ENCODE results near the gene STX8.
A peak's percentile ranks its signal among the peaks of the same experiment; 100 is the strongest.

STX8 gene

DNA sequence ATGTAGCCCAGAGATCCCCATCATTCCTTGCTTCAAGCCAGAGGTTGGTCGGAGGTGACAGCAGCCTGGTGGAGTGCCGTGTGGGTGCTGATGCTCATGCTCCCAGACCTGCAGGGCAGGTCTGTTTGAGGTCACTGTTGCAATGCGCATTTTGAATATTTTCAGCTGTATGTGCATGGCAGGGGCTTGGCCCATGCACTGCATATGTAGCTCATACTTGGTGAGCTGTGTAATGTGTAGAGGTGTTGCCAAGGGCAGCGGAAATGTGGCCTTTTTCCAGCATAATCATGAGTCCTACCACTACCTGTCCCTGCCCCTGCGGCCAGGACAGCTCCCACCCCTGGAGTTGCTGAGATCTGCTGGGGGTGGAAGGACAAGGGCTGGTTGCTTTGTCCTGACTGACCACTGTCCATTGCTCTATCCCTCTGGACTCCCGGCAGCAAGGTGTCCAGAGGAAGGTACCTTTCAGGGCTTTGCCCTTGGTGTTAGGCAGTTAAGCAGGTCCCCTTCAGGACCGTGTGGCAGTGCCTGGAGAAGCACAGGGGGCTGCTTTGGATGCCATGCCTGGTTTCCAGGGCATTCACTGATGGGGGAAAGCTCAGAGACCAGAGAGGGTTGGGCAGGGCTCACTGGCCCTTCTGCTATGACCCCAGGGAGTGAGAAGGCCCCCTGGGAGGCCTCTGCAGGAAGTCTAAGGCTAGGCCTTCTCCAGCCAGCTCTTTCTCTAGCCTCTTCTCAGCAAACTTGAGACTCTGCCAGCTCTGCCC is 339.2 kb downstream of the STX8 start:
- no peak for DNase-seq

DNA sequence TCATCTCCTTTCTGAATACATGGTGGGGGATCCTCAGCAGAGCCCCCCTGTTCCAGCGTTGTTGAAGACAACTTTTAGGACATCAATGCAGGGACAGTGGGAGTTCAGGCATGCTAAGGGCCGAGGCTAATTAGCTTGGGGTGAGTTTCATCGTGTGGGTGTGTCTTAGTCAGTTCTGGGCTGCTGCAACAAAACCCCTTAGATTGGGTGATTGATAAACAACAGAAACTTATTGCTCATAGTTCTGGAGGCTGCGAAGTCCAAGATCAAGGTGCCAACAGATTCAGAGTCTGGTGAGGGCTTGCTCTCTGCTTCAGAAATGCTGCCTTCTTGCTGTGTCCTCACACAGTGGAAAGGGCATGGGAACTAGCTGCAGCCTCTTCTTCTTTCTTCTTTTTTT is 340.3 kb downstream of the STX8 start:
- no peak for DNase-seq

DNA sequence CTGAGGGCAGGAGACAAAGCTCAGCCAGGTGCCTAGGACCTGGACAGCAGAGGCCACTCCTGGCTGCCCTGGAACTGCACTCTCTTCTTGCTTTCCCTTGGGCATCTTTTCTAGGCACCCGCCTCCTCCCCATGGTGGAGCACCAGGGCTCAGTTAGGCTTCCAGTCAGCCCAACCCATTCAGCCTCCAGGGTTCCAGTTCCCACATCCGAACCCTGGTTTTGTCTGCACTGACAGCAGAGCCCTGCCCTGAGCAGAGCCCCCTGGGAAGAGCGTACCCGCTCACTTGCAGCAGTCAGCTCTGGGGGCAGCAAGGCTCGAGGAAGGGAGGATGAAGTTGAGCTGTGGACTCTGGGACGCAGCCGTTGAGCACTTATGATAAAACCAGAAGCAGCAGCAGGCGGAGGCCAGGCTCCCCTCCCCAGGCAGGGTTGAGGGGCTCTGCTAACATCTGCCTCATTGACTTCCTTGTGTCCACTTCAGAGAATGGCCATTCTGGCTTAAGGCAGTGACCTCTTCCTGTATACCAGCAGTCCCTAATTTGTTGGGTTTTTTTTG is 341.2 kb downstream of the STX8 start:
- peak; percentile 36 for DNase-seq

DNA sequence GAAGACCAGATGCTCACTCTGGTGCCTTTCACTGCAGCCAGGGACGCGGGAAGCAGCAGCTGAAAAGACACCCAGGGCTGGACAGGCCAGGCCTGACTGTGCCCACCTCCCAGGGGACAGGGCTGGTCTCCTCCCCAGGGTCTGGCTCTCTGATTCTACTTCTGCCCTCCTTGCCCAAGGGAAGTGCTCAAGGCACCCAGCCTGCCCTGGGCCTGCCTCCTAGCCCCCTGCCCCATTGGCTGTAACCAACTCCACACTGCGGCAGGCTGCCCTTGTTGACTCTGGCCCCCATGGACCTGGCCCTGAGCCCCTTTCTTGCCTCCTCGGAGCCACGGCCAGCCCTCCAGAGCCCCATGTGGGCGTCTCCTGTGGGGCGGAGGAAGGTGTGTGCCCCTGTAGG is 341.9 kb downstream of the STX8 start:
- no peak for DNase-seq

DNA sequence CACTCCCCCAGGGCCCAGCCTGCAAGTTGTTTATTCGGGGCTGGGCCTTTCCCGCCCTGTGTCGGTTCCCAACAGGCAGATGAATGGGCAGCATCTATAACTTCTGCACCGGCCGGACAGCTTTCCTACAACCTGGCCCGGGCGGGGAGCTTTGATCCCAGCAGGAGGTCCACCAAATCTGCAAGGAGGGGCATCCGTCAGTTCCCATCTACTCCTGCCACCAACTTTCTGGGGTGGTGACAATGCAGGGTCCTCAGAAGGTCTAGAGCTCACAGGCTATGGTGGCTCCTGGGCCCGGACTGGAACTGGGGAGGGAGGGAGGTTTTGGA is 342.4 kb downstream of the STX8 start:
- DNase-seq, result no peak

DNA sequence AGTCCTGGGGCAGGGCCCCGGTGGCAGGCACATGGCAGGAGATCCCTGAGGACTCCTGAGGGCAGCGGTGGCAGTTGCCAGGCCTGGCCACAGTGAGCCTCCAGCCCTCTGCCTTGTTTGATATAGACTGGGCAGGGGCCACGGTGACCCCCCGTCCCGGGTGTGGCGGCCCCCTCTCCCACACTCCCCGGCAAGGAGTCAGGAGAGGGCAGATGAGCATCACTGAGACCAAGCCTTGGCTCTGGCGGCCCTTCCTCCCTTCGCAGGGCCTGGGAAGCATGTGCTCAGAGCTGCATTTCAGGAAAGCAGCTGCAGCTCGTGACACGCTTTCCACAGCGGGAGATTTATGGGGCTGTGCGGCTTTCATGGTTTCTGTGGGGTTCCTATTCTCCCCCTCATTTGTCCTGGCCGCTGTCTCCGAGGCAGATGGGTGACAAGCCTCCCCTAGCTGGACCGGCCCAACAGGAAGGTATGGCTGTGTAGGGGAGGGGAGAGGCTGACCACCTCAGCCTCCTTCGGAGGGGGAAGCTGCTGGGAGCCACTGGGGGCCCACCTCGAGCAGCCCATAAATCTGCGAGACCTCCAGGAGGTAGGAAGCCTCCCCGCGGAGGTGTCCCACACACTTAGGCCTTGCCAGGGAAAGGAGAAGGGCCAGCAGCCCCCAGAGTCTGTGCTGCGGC is 342.9 kb downstream of the STX8 start:
- DNase-seq, result no peak

DNA sequence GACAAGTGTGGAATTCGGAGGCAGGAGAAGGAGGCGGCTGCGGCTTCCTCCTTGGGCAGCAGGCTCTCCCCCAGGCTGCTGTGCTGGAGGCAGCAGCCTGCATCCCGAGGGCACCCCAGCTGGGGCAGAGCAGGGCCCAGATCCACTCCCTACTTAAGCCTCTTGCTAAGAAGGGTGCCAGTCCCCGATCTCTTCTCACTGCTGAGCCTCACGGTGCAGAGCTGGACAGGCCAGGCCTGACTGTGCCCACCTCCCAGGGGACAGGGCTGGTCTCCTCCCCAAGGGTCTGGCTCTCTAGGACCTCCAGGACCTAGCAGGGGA is 343.5 kb downstream of the STX8 start:
- DNase-seq, result no peak

DNA sequence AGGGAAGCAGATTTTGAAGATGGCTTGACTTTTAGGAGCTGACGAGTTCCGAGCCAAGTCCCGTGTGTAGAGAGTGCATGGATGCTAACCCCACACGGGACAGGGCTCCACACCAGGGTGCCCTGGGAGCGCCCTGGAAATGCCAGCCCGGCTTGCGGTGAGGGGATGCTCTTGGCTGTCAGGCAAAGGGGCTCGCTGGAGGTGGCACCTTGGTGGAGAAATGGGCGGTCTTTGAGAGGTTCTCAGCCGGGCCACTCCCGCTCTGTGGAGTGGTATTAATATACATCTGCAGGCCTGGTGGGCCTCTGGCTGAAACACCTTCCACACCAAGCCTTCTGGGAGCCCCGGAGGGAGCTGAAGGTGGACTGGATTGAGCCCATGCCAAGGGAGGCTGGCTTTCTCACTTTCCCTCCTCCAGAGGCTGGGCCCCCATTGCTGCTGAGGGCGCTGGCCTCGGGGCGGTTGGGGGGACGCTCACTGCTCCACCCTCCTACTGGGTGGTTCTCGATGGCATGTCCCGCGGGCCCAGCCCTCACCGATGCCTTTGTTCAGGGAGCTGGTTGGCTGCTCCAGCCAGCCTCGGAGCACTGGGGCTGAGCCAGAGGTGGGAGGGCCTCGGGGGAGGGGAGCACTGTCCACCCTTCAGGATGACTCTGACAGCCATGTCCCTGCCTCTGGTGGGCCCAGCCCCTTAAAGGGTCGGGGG is 344.0 kb downstream of the STX8 start:
- no peak for DNase-seq

DNA sequence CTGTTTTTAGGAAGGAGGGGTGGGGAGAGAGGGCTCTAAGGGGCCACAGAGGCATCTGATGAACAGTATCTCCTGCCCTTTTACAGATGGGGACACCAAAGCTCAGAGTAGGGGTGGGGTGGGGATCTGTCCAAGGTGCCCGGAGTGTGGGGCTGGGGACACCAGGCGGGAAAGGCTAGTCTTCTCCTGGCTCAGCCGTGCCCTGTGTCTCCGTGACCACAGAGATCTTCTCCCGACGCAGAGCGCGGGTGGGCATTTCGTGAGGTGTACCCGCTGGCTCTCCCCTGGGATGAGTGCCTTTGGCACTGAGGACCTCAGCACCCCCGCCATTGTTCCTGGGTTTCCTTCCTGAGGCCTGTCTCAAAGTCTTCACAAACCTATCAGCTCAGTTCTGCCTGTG is 344.8 kb downstream of the STX8 start:
- no peak for DNase-seq

DNA sequence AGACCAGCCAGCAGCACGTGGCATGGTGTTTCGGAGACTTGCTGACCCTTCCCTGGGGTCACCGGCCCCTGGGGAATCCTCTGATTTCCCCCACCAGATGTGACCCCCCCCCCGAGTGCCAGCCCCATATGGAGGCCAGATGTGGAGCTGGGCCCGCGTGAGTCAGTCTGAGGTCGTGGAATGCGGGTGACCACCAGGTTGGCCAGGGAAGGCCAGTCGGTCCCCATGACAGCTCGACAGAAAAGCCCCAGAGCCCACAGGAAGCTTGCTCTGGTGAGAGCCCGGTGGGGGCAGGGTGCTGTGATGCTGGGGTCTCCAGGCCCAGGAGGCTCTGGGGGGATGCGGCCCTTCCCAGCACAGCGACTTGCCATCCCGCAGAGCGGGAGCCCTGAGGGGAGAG is 345.3 kb downstream of the STX8 start:
- no peak for DNase-seq

DNA sequence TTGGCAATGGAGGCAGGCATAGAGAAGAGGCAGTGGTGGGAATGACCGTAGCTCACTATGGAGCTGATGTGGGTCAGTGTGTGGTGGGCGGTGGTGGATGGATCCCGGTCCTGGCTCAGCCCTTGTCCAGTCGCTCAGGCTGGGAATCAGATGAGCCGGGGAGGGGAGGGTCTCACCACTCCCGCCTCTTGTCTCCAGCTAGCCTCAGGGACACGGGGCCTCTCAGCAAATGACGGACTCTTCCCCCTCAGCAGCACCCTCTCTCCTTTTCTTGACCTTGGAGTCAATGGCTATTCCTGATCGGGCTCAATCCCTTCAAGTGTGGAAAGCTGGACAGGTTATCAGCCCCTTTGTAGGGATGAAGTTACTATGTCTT is 345.8 kb downstream of the STX8 start:
- no peak for DNase-seq

DNA sequence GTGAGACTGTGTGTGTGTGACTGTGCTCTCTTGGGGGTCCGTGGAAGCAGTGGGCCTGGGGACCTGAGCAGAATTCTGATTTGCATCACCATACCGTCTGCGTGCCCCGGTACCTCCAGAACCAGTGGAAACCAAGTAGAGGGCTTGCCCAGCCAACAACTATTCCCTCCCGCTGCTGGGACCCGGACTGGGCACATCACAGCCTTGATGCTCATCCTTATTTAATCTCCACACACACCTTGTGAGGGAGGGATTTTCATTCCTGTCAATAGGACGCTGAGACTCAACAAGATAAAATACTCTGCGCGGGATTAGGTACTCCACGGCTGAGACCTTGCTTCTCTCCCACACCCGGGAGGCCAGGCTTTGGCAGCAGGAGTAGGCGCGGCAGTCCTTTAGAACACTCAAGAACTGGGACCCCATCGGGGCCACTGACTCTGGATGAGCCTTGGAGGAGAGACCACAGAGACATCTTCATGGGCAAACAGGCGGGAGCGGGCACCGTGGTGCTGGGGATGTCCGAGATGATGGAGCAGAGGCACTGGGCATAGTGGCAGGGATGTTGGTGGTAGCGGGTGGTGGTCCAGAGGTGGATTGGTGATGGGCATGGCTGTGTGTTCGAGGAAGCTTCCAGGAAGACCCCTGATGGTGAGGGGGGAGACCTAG is 346.3 kb downstream of the STX8 start:
- DNase-seq, result no peak

DNA sequence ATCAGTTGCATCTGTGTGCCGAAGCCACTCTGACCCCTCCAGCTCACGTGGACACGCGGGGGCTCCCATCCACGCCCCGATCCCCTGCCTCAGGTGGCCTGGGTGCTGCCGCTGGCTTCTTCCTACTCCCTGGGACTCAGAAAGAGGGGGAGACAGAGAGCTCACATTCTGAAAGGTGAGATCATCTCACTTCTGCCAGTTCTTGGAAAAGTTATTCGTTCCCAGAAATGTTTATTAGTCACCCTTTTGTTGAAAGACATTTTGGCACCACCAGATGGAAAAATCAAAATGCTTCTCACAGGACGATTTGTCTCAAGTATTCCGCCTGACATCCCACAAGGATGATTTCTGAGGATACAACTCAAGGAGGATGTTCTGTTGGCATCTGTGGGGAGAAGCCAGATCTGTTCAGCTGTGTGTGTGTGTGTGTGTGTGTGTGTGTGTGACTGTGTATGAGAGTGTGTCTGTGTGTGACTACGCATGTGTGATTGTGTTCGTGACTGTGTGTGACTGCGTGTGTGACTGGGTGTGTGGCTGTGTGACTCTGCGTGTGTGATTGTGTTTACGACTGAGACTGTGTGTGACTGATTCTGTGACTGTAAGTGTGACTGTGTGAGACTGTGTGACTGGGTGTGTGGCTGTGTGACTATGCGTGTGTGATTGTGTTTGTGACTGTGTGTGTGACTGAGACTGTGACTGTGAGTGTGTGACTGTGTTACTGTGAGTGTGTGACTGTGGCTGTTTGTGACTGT is 347.0 kb downstream of the STX8 start:
- DNase-seq, result no peak

DNA sequence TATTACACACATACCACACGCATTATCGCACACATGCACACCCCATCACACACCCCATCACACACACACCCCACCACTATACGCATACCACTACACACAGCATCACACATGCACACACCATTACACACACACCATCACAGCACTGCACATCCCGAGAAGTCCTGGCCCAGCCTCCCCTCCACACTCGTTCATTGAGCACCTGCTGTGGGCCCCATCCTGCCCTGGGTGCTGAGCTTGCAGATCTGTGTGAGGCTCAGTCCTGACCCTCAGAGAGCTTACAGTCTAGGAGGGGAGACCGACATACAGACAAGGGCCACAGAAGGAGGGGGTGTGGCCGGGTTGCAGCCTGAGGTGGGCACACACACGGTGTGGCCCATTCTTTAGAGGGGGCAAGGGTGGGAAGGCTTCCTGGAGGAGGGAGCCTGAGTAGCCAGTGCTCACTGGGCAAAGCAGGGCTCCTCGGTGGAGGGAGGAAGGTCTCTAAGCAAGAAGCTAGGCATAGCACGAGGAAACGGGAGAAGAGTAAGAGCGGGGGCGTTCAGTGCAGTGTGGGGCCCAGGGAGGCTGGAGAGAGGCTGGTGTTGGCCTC is 347.7 kb downstream of the STX8 start:
- DNase-seq, result no peak

DNA sequence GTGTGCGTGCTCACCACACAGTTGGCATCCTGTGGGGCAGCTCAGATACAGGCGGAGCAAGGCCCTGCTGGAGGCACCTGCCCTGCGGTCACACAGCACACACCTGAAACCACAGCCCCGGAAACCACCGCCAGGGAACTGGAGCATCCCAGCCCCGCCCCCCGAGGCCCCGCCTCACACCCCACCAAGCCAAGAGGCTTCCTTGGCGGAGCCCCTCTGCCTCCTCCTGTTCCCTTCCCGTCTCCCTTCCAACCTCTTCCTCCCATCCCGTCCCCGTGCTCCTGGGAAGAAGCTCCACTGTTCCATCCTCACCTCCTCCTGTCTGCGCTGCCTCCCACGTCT is 348.9 kb downstream of the STX8 start:
- DNase-seq, result peak; percentile 69

DNA sequence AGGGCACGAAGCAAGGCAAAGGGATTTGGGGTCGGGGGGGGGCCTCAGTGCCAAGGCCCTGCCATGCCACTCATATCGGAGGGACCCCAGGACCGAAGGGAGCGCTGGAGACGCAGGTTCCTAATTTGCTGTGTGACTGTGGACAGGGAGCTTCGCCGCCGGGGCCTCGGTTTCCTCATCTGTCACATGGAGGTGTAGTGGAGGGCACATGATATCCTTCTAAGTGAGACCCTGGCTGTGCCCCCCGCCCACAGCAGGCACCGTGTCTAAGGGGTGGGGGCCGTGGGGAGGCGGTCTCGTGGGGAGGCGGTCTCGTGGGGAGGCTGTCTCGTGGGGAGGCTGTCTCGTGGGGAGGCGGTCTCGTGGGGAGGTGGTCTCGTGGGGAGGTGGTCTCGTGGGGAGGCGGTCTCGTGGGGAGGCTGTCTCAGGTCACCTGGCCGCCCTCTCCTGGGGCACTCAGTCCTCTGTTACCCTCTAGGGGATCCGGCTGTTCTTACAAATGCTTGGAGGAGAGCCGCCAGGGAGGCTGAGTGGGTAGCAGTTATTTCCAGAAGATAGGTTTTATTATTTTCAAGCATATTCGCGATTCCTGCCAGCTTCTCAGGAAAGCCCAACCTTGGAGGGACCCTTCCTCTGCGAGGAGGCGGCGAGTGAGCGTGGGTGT is 349.4 kb downstream of the STX8 start:
- no peak for DNase-seq

DNA sequence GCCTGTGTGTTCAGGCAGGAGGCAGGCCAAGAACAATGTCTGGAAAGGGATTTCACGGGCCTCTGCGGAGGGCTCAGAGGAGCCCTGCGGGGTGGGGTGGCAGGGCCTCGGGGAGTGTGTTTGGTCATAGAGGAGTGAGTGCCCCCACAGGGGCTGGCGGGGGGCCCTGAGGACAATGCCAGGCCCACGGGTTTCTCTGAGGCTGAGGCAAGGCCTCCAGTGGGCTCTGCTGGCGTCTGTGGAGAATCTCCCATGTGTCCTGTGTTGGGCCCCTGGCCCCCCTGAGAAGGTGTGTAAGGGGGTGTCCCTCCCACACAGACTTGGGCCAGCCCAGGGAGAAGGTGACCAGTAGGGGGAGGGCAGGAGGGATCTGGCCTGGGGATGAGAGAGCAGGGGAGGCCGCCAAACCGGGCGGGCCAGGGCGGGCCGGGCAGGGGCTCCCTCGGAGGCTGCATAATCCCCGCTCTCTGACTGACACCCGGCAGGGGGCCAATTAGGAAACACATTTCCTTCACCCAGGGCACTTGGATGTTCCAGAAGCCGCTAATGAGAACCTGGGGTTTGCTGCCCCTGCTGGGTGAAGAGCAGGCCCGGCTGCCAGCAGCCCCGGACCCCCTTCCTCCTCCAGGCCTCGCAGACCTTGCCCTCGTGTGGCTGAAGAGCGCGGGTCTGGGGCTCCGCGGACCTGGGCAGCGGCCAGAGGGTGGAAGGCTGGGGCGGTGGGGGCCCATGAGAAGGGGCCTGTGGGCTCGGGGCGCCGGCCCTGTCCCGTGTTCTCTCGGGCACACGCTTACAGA is 350.1 kb downstream of the STX8 start:
- DNase-seq, result no peak

DNA sequence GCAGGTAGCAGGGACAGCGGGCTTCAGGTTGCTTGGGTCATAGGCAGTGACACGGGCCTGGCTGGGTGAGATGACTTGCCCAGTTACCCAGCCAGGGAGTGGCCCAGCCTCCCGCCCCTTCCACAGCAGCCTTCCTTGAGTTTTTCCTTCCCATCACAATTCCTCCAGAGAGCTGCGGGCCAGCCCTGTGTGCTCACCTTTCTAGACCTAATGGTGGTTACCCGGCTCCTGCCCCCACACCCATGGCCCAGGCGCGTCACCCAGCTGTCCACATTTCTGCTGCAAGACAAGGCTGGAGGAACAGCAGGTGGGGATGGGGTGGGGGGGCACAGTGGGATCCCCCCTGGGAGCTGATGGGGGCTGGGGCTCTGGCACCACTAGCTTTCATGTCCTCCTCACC is 351.1 kb downstream of the STX8 start:
- no peak for DNase-seq

DNA sequence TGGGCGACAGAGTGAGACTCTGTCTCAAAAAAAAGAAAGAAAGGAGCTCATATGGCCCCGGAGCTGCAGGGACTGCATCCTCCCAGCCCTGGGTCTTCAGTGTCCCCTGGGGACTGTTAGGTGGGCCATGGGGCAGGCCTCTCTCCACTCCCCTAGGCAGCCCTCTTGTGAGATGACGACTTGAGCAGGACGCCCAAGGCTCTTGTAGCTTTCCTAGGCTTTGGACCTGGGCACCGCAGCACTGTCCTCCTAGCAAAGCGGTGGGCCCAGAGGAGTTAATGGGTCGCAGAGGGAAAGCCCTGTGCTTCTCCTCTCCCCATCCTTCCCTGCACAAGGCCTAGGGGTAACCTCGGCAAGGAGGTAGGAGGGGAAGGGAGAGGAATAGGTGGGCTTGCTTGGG is 352.1 kb downstream of the STX8 start:
- no peak for DNase-seq

DNA sequence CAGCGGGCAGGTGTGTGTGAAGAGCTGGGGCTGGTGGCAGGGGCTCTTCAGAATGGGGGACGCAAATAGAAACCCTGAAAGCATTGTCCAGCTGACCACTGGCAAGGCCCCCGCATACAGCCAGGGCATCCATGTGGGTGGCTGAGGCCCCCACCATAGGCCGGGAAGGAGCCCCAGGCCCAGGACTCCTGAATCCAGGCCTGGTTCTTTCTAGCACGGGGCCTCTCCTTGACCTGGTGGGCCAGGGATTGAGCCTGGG is 353.8 kb downstream of the STX8 start:
- no peak for DNase-seq

DNA sequence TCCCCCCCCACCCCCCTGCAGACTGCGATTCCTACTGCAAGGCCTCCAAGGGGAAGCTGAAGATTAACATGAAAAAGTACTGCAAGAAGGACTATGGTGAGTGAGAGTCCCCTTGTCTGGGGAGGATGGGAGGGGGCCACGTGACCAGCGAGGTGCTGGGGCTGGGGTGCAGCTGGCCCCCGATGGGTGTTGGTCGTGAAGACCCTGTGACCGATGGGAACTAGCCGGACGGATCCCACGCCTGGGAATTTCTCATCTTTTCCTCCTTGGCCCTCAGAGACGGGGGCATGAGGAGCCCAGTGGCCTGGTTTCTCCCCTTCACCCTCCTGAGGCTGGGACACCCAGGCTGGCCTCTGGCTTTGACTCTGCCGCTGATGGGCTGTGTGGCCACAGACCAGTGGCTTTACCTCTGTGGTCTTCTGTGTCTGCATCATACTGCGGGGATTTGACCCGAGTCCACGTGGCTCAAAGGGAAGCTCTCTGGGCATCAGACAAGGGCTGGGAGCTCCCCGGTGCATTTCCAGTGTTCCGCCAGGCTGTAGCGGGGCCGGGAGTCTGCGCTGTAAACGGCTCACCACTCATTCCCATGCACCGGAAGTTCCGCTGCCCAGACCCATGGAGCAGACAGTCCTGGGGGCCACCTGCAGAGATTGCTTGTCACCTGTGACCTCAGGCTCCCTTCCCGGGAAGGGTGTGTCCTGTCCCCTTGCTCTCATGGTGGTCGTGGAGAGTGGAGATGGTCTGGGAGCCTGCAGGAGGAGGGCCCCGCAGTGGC is 354.3 kb downstream of the STX8 start:
- no peak for DNase-seq
